Stomach (tissue), 9 donors: ENCODE data around the gene R3HCC1L. TPM values are rescaled to one million over a fixed set of nuclear protein-coding genes. Genes with fewer than 3 reads are reported as not detected.
"Not testable (repeated sequence)": the region's sequence is repeated elsewhere in the genome, so short reads cannot be mapped to it uniquely, and the experiment has no call there.

Experiments
- DNase-seq, 2 donors: peaks; one replicate each; pipeline versions ENCODE4 v3.0.0 to v3.0.0-alpha.2; 2013 to 2019
- H3K27ac ChIP-seq, 5 donors: fragments of 200-600 bp in 4 of 5; sonication (generic) in 4 of 5; one replicate each; pipeline ENCODE4 v1.5.1; 2013 to 2019; ENCODE audit warnings: mild to moderate bottlenecking in 1 of 5, moderate library complexity in 1 of 5
- H3K27me3 ChIP-seq, 3 donors: fragments of 200-600 bp; sonication (generic); one replicate each; pipeline ENCODE4 v1.5.1; 2017 to 2019; ENCODE audit warnings: mixed run types in 1 of 3
- H3K36me3 ChIP-seq, 4 donors: fragments of 200-600 bp; sonication (generic); 1 replicate in 3 of 4; 2 replicates in 1 of 4; pipeline ENCODE4 v1.5.1; 2016 to 2019
- H3K4me1 ChIP-seq, 4 donors: fragments of 200-600 bp; sonication (generic); one replicate each; pipeline ENCODE4 v1.5.1; 2016 to 2019
- H3K4me3 ChIP-seq, 4 donors: fragments of 200-600 bp; sonication (generic) in 3 of 4; one replicate each; pipeline ENCODE4 v1.5.1; 2016 to 2019; ENCODE audit warnings: mild to moderate bottlenecking in 1 of 4
- H3K9me3 ChIP-seq, 4 donors: fragments of 200-600 bp; sonication (generic); one replicate each; pipeline ENCODE4 v1.5.1; 2016 to 2019
- EP300 ChIP-seq: sonication (generic); formaldehyde crosslinking; IDR thresholded peaks from one replicate; pipeline ENCODE4 v1.6.1; 2017; ENCODE audit warnings: antibody characterized with exemption
- POLR2A ChIP-seq, 4 donors: fragments of 450-650 bp; IDR thresholded peaks; one replicate each; pipeline ENCODE4 v1.6.1; 2016; ENCODE audit warnings: antibody characterized with exemption in 4 of 4, control low read depth in 2 of 4, mild to moderate bottlenecking in 1 of 4, moderate library complexity in 1 of 4
- POLR2AphosphoS5 ChIP-seq, 3 donors: sonication (generic); formaldehyde crosslinking; IDR thresholded peaks; one replicate each; pipeline ENCODE4 v1.6.1; 2016; ENCODE audit warnings: antibody characterized with exemption in 3 of 3
- WGBS, 5 donors: extraction: QIAGEN DNeasy Blood & Tissue Kit in 3 of 5; methylation state at CpG; one replicate each; pipeline versions ENCODE4 v1.1.5 to v1.1.7; 2013 to 2018; 5-methylcytosine and 5-hydroxymethylcytosine counted together
- intact Hi-C: fragments of 100-400 bp; cut with DNase I; formaldehyde crosslinking; loops from one replicate; pipeline ENCODE4 v1.15.1; 2023; ENCODE audit warnings: low total_unique reads
- polyA plus RNA-seq, 3 donors: library from polyadenylated mRNA; stranded (reverse); fragments of 200-250 nt; gene quantifications; one replicate each; pipeline ENCODE4 v1.2.3, GENCODE V29; 2013
- total RNA-seq, 5 donors: library from RNA; depleted of rRNA; stranded (reverse); fragments of >200 nt; gene quantifications; one replicate each; pipeline versions ENCODE4 v1.1.0 to v1.2.3, GENCODE V29; 2014 to 2016
- TF ChIP-seq, protein P1 (sequence below), 7 experiments: fragments of 450-650 bp in 4 of 7; fragments of 200-600 bp in 3 of 7; sonication (generic) in 3 of 7; IDR thresholded peaks; one replicate each; pipeline ENCODE4 v1.5.1; 2016 to 2019; ENCODE audit warnings: antibody characterized with exemption in 7 of 7, control low read depth in 2 of 7, mild to moderate bottlenecking in 1 of 7
- donor health status: healthy with polysubstance abuse.
- donor health status: Bipolar disorder and iron deficiency.
- donor health status: healthy.

R3HCC1L gene
- total and polyA plus RNA-seq, 8 donors = 7.3 to 97.6 (median 15.3) TPM

DNA sequence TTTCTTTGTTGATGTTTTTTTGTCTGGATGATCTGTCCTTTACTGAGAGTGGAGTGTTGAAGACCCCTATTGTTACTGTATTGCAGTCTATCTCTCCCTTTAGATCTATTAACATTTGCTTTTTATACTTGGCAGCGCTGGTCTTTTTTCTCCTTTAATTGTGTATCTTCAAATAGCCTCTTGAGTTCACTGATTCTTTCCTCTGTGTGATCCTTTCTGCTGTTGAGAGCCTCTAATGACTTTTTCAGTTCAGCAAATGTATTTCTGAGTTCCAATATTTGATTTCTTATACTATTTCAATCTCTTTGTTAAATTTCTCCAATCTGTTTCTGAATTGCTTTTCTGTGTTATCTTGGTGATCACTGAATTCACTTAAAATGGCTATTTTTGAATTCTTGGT, 15.4 kb downstream of the R3HCC1L start:
- H3K4me3 ChIP-seq = no peak overlapping the region
- WGBS, 5 donors = 94 to 100% (median 98%) methylated on average over 1 of the region's 1 CpG
- intact Hi-C loops = no loop called here
- H3K4me1 ChIP-seq = peaks cover 2 to 12% (median 7%) of the 10 kb centered on the region in 4 donors
- TF ChIP-seq POLR2A (IDR thresholded peaks at IDR 0.05) (no peak), EP300 (no peak), POLR2AphosphoS5 (IDR thresholded peaks at IDR 0.05) (no peak)
- TF ChIP-seq, protein P1, sequence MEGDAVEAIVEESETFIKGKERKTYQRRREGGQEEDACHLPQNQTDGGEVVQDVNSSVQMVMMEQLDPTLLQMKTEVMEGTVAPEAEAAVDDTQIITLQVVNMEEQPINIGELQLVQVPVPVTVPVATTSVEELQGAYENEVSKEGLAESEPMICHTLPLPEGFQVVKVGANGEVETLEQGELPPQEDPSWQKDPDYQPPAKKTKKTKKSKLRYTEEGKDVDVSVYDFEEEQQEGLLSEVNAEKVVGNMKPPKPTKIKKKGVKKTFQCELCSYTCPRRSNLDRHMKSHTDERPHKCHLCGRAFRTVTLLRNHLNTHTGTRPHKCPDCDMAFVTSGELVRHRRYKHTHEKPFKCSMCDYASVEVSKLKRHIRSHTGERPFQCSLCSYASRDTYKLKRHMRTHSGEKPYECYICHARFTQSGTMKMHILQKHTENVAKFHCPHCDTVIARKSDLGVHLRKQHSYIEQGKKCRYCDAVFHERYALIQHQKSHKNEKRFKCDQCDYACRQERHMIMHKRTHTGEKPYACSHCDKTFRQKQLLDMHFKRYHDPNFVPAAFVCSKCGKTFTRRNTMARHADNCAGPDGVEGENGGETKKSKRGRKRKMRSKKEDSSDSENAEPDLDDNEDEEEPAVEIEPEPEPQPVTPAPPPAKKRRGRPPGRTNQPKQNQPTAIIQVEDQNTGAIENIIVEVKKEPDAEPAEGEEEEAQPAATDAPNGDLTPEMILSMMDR (IDR thresholded peaks at IDR 0.05) = no peak
- H3K36me3 ChIP-seq = peaks cover 0 to 7% (median 6%) of the 10 kb centered on the region in 4 donors
- peaks cover 0 to 7% (median 0%) of the 10 kb centered on the region in 4 donors for H3K9me3 ChIP-seq
- no peaks in the 10 kb centered on the region for H3K27me3 ChIP-seq
- no peak for DNase-seq
- H3K27ac ChIP-seq = no peak overlapping the region

DNA sequence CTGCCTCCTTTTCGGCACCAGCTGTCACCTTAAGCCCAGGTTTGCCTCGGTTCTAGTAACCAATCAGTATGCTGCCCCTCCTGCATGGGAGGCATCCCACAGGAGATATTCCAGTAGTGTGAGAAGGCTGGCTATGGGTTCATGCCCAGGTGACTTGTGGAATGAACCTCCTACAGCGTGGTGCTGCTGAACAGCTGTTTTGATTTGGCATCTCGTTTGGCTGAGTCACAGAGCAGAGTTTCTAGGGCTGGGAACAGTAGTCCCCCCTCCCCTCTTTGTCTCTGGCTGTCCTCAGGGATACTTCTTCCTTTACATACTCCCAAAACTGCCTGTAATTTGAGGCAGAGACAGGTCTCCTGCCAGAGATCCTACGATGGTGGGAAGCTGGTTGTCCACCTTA, 16.1 kb downstream of the R3HCC1L start:
- DNase-seq = no peak
- Histone ChIP-seq H3K27me3 (no peaks in the 10 kb centered on the region), H3K4me1 (peaks cover 0 to 7% (median 5%) of the 10 kb centered on the region in 4 donors), H3K36me3 (peaks cover 0 to 7% (median 6%) of the 10 kb centered on the region in 4 donors), H3K27ac (no peak overlapping the region), H3K4me3 (no peak overlapping the region), H3K9me3 (peaks cover 0 to 7% (median 0%) of the 10 kb centered on the region in 4 donors)
- intact Hi-C loops = no loop called here
- WGBS, 5 donors = 92 to 97% (median 95%) methylated on average over 5 of the region's 5 CpGs
- TF ChIP-seq POLR2AphosphoS5 (IDR thresholded peaks at IDR 0.05) (no peak), POLR2A (IDR thresholded peaks at IDR 0.05) (no peak), EP300 (no peak)
- TF ChIP-seq, protein P1 (IDR thresholded peaks at IDR 0.05) = no peak

DNA sequence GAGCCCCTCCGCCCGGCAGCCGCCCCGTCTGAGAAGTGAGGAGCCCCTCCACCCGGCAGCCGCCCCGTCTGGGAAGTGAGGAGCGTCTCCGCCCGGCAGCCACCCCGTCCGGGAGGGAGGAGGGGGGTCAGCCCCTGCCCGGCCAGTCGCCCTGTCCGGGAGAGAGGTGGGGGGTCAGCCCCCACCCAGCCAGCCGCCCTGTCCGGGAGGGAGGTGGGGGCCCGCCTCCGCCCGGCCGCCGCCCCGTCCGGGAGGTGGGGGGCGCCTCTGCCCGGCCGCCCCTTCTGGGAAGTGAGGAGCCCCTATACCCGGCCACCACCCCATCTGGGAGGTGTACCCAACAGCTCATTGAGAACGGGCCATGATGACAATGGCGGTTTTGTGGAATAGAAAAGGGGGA, 18.3 kb downstream of the R3HCC1L start:
- H3K9me3 ChIP-seq, H3K27me3 ChIP-seq, intact Hi-C loops, DNase-seq, H3K4me1 ChIP-seq, H3K4me3 ChIP-seq, H3K27ac ChIP-seq: not testable (repeated sequence)
- 90 to 98% (median 93%) methylated on average over 13 to 23 of the region's 30 CpGs for WGBS, 5 donors
- peaks cover 0 to 22% (median 12%) of the 10 kb centered on the region in 4 donors for H3K36me3 ChIP-seq

DNA sequence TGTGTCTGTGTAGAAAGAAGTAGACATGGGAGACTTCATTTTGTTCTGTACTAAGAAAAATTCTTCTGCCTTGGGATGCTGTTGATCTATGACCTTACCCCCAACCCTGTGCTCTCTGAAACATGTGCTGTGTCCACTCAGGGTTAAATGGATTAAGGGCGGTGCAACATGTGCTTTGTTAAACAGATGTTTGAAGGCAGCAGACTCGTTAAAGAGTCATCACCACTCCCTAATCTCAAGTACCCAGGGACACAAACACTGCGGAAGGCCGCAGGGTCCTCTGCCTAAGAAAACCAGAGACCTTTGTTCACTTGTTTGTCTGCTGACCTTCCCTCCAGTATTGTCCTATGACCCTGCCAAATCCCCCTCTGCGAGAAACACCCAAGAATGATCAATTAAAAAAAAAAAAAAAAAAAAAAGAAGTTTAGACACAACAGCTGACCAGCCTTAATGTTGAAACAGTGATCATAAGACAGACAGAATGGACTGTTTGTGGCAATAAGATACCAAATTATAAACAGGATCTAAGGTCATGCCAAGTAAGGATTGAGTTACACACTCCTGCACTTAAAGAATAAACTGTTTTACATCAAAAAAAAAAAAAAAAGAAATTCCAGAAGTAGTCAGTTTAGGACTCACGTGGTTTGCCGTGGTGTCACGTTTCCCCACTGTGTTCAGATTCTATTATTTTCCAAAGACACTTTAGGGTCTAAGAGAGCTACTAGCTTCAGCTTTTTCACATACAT, 18.9 kb downstream of the R3HCC1L start:
- DNase-seq, H3K9me3 ChIP-seq, H3K4me3 ChIP-seq, H3K4me1 ChIP-seq, intact Hi-C loops, H3K27me3 ChIP-seq, H3K27ac ChIP-seq: not testable (repeated sequence)
- 60 to 71% (median 67%) methylated on average over 8 of the region's 8 CpGs for WGBS, 5 donors
- H3K36me3 ChIP-seq = peaks cover 0 to 27% (median 12%) of the 10 kb centered on the region in 4 donors

DNA sequence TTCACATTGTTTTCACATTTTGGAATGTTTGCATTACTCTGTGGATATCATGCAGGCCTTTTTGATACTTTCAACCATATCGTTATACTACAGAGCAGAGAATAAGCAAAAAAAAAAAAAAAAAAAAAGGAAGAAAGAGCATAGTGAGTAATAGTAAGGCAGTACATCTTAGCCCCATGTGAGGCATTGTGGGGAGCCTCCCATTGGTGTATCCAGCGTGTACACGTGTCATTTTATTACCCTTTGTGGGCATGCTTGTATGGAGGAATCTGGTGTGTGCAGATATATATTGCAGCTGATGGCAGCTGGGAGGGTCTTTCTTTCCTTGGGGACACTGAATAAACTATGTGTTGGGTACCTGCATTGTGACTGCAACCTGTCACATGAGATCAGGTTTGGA, 19.6 kb downstream of the R3HCC1L start:
- DNase-seq = no peak
- Histone ChIP-seq H3K4me3 (no peak overlapping the region), H3K4me1 (peaks cover 5 to 7% (median 5%) of the 10 kb centered on the region in 4 donors), H3K36me3 (peaks cover 0 to 27% (median 14%) of the 10 kb centered on the region in 4 donors), H3K27me3 (no peaks in the 10 kb centered on the region), H3K9me3 (peaks cover 0 to 7% (median 0%) of the 10 kb centered on the region in 4 donors), H3K27ac (no peak overlapping the region)
- TF ChIP-seq POLR2AphosphoS5 (IDR thresholded peaks at IDR 0.05) = no peak
- no peak for TF ChIP-seq POLR2A (IDR thresholded peaks at IDR 0.05)
- TF ChIP-seq, protein P1 (IDR thresholded peaks at IDR 0.05) = no peak
- TF ChIP-seq EP300 = no peak
- 66 to 80% (median 71%) methylated on average over 3 of the region's 3 CpGs for WGBS, 5 donors
- intact Hi-C loops = no loop called here
